GM18505 (cell line): ENCODE results near the gene WRAP73.

Source experiments
- ATAC-seq: cut with Tn5 transposase; IDR thresholded peaks from one replicate; pipeline ENCODE4 v1.9.1; 2021; ENCODE audit not compliant: unreplicated experiment
- POLR2A ChIP-seq: IDR thresholded peaks from 4 replicates; pipeline ENCODE4 v1.6.1; 2011; ENCODE audit warnings: borderline replicate concordance; ENCODE audit not compliant: insufficient read depth, insufficient read length; ENCODE audit errors: extremely low read depth

The WRAP73 gene

GRCh38 chr1:3649342-3650247 is at the start of gene WRAP73:
Gene WRAP73 (minus strand): TSS chr1:3650103. CDS start chr1:3649999, 104 bp downstream.
- ATAC-seq: peak; percentile 73
- peak; percentile 81 for TF ChIP-seq POLR2A

GRCh38 chr1:3699596-3699995 is 49.7 kb upstream of the WRAP73 start:
- no peak for TF ChIP-seq POLR2A
- no peak for ATAC-seq

- ATAC-seq: no peak
- TF ChIP-seq POLR2A: no peak
Observed at GRCh38 chr1:3698660-3699408, 48.9 kb upstream of the WRAP73 start.

GRCh38 chr1:3697810-3698209 is 47.9 kb upstream of the WRAP73 start:
- TF ChIP-seq POLR2A: no peak
- ATAC-seq: no peak

GRCh38 chr1:3697104-3697503 is 47.2 kb upstream of the WRAP73 start:
- TF ChIP-seq POLR2A: no peak
- ATAC-seq: no peak

GRCh38 chr1:3696689-3697088 is 46.8 kb upstream of the WRAP73 start:
- TF ChIP-seq POLR2A: no peak
- no peak for ATAC-seq

GRCh38 chr1:3695326-3696217 is 45.7 kb upstream of the WRAP73 start:
- TF ChIP-seq POLR2A: no peak
- no peak for ATAC-seq

GRCh38 chr1:3693321-3693720 is 43.4 kb upstream of the WRAP73 start:
- no peak for ATAC-seq
- no peak for TF ChIP-seq POLR2A

- TF ChIP-seq POLR2A: no peak
- ATAC-seq: no peak
Observed at GRCh38 chr1:3692598-3692997, 42.7 kb upstream of the WRAP73 start.

GRCh38 chr1:3691421-3692204 is 41.7 kb upstream of the WRAP73 start:
- no peak for ATAC-seq
- no peak for TF ChIP-seq POLR2A

GRCh38 chr1:3690282-3691065 is 40.6 kb upstream of the WRAP73 start:
- ATAC-seq: no peak
- TF ChIP-seq POLR2A: no peak
